Measurements from ENCODE around the gene RAVER1. TPM values are rescaled to one million over a fixed set of nuclear protein-coding genes. Genes with fewer than 3 reads are reported as not detected.
A peak's percentile ranks its signal among the peaks of the same experiment; 100 is the strongest.
"Not testable (repeated sequence)": the region's sequence is repeated elsewhere in the genome, so short reads cannot be mapped to it uniquely, and the experiment has no call there.

Gene RAVER1
- total RNA-seq = 25.4 TPM
- long read RNA-seq, partial matches to known transcripts = 6 of 13 reads
- long read RNA-seq, other reads (novel, unspliced or antisense) = 3 of 13 reads

DNA sequence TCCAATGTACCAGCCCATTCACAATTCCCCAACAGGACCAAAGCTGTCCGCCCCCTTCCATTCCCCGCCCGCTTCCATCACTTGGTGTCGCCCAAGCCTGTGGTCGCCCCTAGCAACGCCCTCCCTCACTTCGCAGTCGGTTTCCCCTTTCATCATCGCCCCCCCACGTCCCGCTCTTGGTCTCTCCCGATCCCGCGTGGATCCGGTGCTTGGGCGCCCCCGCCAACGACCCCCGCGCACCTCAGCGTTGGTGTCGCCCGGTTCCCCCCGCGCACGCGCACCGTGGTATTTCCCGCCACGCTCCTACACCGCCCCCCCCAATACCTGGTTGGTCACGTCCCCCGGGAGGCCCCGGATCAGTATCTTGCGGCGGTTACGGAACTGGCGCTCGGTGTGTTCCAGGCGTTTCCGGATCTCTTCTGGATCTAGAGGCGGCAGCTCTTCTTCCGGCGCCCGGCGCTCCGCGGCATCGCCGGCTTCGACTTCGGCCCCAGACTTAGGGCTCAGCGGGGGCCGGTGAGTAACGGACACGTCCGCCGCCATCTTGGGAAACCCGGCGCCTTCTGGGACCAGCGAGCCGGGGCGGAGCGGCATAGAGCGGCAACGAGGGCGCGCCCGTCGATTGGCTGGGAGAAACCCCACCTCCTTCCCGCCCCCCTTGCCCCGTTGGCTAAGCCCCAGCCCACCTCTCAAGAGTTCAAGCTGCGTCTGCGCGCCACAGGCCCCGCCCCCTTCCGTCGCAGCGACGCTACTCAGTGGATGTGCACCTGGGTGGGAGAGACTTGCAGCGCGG lies at the start of gene RAVER1:
TSS of gene RAVER1 (minus strand) at position 565 of the 793 bp plus-strand sequence. CDS start at position 543, 22 bp downstream.
- intact Hi-C loops (cut with DNase I) = no loop called here
- H3K36me3 ChIP-seq = peaks cover 23% of the 10 kb centered on the region
- TF ChIP-seq, protein P1, sequence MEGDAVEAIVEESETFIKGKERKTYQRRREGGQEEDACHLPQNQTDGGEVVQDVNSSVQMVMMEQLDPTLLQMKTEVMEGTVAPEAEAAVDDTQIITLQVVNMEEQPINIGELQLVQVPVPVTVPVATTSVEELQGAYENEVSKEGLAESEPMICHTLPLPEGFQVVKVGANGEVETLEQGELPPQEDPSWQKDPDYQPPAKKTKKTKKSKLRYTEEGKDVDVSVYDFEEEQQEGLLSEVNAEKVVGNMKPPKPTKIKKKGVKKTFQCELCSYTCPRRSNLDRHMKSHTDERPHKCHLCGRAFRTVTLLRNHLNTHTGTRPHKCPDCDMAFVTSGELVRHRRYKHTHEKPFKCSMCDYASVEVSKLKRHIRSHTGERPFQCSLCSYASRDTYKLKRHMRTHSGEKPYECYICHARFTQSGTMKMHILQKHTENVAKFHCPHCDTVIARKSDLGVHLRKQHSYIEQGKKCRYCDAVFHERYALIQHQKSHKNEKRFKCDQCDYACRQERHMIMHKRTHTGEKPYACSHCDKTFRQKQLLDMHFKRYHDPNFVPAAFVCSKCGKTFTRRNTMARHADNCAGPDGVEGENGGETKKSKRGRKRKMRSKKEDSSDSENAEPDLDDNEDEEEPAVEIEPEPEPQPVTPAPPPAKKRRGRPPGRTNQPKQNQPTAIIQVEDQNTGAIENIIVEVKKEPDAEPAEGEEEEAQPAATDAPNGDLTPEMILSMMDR (IDR thresholded peaks at IDR 0.05) = no peak
- DNase-seq = peak; percentile 99
- no peaks in the 10 kb centered on the region for H3K27me3 ChIP-seq
- H3K9me3 ChIP-seq = no peaks in the 10 kb centered on the region
- peak; percentile 94 for ATAC-seq
- H3K4me1 ChIP-seq = peaks cover 13% of the 10 kb centered on the region
- peak within 1 kb of the TSS; percentile 74 for H3K4me3 ChIP-seq
- H3K27ac ChIP-seq = peak within 1 kb of the TSS; percentile 86

- Histone ChIP-seq H3K4me1 (peaks cover 15% of the 10 kb centered on the region), H3K36me3 (peaks cover 11% of the 10 kb centered on the region)
- intact Hi-C loops (cut with DNase I); H3K27ac ChIP-seq; H3K27me3 ChIP-seq; H3K4me3 ChIP-seq; ATAC-seq; DNase-seq; H3K9me3 ChIP-seq: not testable (repeated sequence)
Observed at GRCh38 chr19:10383223-10383499, 49.8 kb upstream of the RAVER1 start.

GRCh38 chr19:10380313-10381102 lies 47.2 kb upstream of the RAVER1 start, which contains the start of gene TYK2:
Gene TYK2, minus strand, starts transcription at chr19:10380572. Its CDS starts 2,166 bp downstream, at chr19:10378406.
- DNase-seq = peak; percentile 98
- Histone ChIP-seq H3K9me3 (no peaks in the 10 kb centered on the region), H3K27me3 (no peaks in the 10 kb centered on the region), H3K4me1 (peaks cover 15% of the 10 kb centered on the region), H3K36me3 (peaks cover 17% of the 10 kb centered on the region), H3K27ac (peak within 1 kb of the TSS; percentile 85), H3K4me3 (peak within 1 kb of the TSS; percentile 91)
- TF ChIP-seq, protein P1 (IDR thresholded peaks at IDR 0.05) = no peak
- peak; percentile 98 for ATAC-seq
- intact Hi-C loops (cut with DNase I) = no loop called here

- peak overlapping the region; percentile 91 for H3K4me3 ChIP-seq
- H3K27ac ChIP-seq = peak overlapping the region; percentile 85
- no peaks in the 10 kb centered on the region for H3K9me3 ChIP-seq
- no peaks in the 10 kb centered on the region for H3K27me3 ChIP-seq
- DNase-seq = no peak
- peaks cover 15% of the 10 kb centered on the region for H3K4me1 ChIP-seq
- intact Hi-C loops (cut with DNase I) = no loop called here
- no peak for ATAC-seq
- H3K36me3 ChIP-seq = peaks cover 17% of the 10 kb centered on the region
- TF ChIP-seq, protein P1 (IDR thresholded peaks at IDR 0.05) = no peak
Observed at GRCh38 chr19:10379880-10380312, 46.6 kb upstream of the RAVER1 start.

DNA sequence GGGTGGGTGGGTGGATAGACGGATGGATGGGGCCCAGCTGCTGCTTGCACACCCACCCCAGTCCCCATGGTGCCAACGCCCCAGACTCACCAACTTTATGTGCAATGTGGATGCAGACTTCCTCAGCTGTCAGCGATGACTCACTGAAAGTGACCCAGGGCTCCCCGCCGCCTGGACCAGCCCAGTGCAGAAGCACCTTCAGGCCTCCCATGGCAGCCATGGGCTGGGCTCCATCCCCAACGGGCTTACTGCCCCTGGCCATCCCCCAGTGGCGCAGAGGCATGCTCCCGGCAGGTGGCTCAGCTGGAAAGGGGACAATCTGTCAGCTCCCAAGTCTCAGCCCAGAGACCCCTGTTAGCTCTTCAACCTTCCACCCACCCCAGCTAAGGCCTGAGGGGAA lies 44.8 kb upstream of the RAVER1 start:
- H3K27me3 ChIP-seq = no peaks in the 10 kb centered on the region
- intact Hi-C loops (cut with DNase I) = no loop called here
- no peak overlapping the region for H3K27ac ChIP-seq
- peaks cover 15% of the 10 kb centered on the region for H3K4me1 ChIP-seq
- H3K9me3 ChIP-seq = no peaks in the 10 kb centered on the region
- TF ChIP-seq, protein P1 (IDR thresholded peaks at IDR 0.05) = no peak
- no peak for DNase-seq
- no peak overlapping the region for H3K4me3 ChIP-seq
- H3K36me3 ChIP-seq = peaks cover 17% of the 10 kb centered on the region
- no peak for ATAC-seq

DNA sequence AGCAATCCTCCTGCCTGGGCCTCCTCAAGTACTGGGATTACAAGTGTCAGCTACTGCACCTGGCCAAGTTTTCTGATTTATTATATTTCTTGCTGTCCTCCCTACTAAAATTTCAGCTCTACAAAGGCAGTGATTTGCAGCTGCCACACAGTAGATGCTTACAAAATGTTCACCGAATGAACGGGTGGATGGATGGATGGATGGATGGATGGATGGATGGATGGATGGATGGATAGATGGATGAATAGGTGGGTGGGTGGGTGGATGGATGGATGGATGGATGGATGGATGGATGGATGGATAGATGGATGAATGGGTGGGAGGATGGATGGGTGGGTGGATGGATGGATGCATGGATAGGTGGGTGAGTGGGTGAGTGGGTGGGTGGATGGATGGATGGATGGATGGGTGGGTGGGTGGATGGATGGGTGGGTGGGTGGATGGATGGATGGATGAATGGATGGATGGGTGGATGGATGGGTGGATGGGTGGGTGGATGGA lies 43.9 kb upstream of the RAVER1 start:
- intact Hi-C loops (cut with DNase I); ATAC-seq: not testable (repeated sequence)

More for the DNA sequence above, 43.9 kb upstream of the RAVER1 start:
- Histone ChIP-seq H3K36me3 (peaks cover 17% of the 10 kb centered on the region), H3K4me1 (peaks cover 11% of the 10 kb centered on the region)
- not testable (repeated sequence) for H3K9me3 ChIP-seq, H3K27ac ChIP-seq, H3K4me3 ChIP-seq, DNase-seq, H3K27me3 ChIP-seq

Measured in upper lobe of right lung (tissue), 1 donor.